H7 (cell line): ENCODE data around the gene DACT1. TPM values are rescaled to one million over a fixed set of nuclear protein-coding genes. Genes with fewer than 3 reads are reported as not detected.

Source experiments
- total RNA-seq: library from RNA; depleted of rRNA; stranded (reverse); fragments of >200 nt; shearing (Covaris generic); gene quantifications from 2 replicates; pipeline ENCODE4 v1.2.3, GENCODE V29; 2014; rRNA removed

The DACT1 gene
- total RNA-seq, 1 experiment from 2014 or later: 9.5 TPM

Other genes starting within 250 kb of the DACT1 start
- not detected in 2 replicates for gene TOMM20L, start 242.0 kb upstream of the DACT1 start, total RNA-seq
- 41.5 and 54.5 TPM in 2 replicates for gene TIMM9, start 210.4 kb upstream of the DACT1 start, total RNA-seq
- 20.4 and 30.9 TPM in 2 replicates for gene KIAA0586, start 210.2 kb upstream of the DACT1 start, total RNA-seq